Activated T-helper 9 cell treated with anti-CD3 and anti-CD28 coated beads, Interleukin-2, amount 50 U/mL, for 16 hours (primary cell): Measurements from ENCODE around the gene CCDC136.

Experiments
- DNase-seq: peaks from one replicate; pipeline ENCODE4 v3.0.0-alpha.2; 2020; ENCODE audit warnings: low read depth

The CCDC136 gene

GRCh38 chr7:128844777-128845311 is 53.1 kb downstream of the CCDC136 start:
- no peak for DNase-seq

- no peak for DNase-seq
Observed at GRCh38 chr7:128845475-128845874, 53.7 kb downstream of the CCDC136 start.

DNA sequence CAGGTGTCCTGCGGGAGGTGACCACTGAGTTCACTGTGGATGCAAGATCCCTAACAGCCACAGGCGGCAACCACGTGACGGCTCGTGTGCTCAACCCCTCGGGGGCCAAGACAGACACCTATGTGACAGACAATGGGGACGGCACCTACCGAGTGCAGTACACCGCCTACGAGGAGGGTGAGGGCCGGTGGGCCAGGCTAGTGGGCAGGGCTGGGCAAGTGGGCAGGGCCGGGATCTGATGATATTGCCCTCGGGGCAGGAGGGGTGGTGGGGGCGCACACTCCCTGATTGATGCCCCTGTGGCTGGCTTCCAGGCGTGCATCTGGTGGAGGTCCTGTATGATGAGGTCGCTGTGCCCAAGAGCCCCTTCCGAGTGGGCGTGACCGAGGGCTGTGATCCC is 54.2 kb downstream of the CCDC136 start:
- no peak for DNase-seq

- no peak for DNase-seq
Observed at GRCh38 chr7:128846781-128847444, 55.1 kb downstream of the CCDC136 start.

DNA sequence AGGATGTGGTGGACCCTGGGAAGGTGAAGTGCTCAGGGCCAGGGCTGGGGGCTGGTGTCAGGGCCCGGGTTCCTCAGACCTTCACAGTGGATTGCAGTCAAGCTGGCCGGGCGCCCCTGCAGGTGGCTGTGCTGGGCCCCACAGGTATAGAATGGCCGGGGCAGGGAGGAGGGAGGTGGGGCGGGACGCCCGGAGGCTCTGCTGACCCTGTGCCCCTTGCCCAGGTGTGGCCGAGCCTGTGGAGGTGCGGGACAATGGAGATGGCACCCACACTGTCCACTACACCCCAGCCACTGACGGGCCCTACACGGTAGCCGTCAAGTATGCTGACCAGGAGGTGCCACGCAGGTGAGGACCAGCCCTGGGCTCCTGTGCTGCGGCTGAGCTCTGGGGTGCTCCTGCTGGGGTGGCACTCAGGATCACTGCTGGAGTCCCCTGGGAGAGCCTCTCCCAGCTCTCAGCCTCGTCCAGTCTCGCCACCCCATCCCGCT is 56.0 kb downstream of the CCDC136 start:
- DNase-seq = no peak

DNA sequence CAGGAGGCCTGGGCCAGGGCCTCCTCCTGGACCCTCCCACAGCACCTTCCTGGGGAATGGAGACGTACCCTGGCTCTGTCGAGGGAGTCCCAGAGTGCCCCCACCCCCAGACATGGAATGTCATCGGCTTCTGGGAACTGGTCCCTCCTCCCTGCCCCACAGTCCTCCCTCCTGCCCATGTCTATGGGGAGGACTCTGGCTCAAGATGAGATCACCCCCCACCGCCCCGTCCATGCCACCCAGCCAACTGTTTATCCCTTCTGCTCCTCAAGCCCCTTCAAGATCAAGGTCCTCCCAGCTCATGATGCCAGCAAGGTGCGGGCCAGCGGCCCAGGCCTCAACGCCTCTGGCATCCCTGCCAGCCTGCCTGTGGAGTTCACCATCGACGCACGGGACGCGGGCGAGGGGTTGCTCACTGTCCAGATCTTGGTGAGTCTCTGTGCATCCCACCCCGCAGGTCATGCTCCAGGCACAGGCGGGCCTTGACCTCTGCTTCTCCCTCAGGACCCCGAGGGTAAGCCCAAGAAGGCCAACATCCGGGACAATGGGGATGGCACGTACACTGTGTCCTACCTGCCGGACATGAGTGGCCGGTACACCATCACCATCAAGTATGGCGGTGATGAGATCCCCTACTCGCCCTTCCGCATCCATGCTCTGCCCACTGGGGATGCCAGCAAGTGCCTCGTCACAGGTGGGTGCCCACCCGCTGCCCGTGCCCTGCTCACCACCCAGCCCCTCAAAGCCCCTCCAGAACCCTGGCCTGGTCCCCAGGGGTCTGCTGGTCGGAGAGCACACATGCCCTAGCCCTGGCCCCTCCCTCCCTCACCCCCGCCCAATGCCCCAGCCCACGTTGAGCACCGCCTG is 56.8 kb downstream of the CCDC136 start:
- DNase-seq = no peak

GRCh38 chr7:128849156-128849515 is 57.4 kb downstream of the CCDC136 start:
- DNase-seq = no peak

DNA sequence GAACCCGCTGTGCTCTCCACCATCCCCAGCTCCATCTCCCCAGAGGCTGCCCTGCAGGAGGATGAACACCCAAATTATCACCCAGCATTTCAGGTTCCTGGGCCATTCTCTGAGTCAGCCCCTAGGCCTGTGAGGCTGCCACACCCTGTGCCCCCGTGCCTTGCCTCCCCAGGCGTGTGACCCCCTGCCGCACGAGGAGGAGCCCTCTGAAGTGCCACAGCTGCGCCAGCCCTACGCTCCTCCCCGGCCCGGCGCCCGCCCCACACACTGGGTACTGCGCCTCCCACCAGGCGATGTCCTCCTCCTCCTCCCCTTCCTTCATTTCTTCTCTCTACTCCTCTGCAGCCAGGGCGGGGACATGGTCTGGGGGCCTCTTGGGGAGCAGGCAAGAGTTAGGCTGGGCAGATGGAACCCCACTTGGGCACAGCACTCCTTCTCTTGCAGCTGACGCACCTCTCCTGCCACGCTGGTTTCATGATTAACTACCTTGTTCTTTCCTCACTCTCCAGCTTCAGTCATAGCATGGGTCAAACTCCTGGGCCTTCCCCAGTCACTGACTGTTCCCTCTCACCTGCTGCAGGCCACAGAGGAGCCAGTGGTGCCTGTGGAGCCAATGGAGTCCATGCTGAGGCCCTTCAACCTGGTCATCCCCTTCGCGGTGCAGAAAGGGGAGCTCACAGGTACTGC is 58.2 kb downstream of the CCDC136 start:
- no peak for DNase-seq

DNA sequence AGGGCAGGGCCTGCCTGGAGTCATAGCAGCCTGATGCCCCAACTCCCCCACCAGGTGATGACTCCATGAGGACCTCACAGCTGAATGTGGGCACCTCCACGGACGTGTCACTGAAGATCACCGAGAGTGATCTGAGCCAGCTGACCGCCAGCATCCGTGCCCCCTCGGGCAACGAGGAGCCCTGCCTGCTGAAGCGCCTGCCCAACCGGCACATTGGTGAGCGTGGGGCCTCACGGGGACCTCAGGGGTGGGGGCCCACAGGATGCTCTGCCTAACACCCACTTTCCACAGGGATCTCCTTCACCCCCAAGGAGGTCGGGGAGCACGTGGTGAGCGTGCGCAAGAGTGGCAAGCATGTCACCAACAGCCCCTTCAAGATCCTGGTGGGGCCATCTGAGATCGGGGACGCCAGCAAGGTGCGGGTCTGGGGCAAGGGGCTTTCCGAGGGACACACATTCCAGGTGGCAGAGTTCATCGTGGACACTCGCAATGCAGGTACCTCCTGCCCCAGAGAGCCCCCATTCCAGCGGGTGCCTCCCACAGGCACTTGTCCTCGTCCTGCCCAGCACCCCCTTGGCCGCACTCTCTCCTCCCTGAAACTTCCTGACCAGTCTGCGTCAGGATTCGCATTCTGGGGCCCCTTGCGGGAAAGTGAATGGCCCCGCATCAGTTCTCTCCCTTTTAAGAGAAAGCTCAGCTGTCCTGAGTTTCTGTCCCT is 60.9 kb downstream of the CCDC136 start:
- no peak for DNase-seq

GRCh38 chr7:128853799-128854198 is 62.0 kb downstream of the CCDC136 start:
- no peak for DNase-seq

- no peak for DNase-seq
Observed at GRCh38 chr7:128854396-128854795, 62.6 kb downstream of the CCDC136 start.

- DNase-seq = no peak
Observed at GRCh38 chr7:128855559-128855958, 63.8 kb downstream of the CCDC136 start.

GRCh38 chr7:128856001-128856718 is 64.4 kb downstream of the CCDC136 start:
- no peak for DNase-seq

GRCh38 chr7:128858380-128859231 is 66.8 kb downstream of the CCDC136 start:
- no peak for DNase-seq

- no peak for DNase-seq
Observed at GRCh38 chr7:128859232-128860157, 67.7 kb downstream of the CCDC136 start.

DNA sequence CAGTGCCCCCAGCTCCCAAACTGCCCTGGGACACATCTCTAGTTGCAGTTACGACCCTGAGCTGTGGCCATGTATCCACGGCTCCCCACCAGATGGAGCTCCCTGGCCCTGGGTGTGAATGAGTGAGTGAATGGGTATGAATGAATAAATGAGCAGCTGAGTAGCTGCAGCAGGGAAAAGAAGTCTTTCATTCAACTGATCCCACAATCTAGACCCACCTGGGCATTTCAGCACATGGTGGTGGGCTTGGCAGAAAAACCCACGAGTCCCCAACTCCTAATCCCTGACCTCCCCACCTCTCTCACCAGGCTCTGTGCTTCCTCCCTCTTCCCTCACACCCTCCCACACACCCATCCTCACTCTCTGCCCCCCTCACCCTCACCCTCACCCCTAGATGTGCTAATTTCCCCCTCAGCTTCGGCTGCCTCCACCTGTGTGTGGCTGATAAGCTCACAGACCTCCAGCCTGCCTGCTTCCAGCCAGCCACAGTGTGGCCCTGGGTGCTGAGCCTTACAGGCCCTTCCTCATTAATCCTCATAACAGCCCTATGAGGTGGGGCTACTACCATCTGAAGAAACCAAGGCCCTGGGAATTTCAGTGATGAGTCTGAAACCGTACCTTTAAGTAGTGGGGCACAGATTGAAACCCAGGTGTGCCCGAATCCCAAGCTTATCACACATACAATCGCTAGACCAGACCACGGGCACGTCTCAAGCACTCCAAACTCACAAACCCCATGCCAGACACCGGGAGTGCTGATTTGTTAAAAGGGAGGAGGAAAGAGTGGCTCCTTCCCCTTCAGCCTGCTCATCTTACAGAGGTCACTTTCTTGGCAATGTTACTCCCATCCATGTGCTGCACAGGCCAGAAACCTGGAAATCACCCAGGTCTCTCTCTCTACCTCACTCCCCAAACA is 68.6 kb downstream of the CCDC136 start:
- DNase-seq = no peak

GRCh38 chr7:128861957-128862570 is 70.3 kb downstream of the CCDC136 start:
- DNase-seq = no peak
